ENCODE data around the gene VPS13D.
"Not testable (repeated sequence)": the region's sequence is repeated elsewhere in the genome, so short reads cannot be mapped to it uniquely, and the experiment has no call there.

Gene VPS13D

GRCh38 chr1:12200208-12200607, 29.6 kb upstream of the VPS13D start:
- DNase-seq (ENCODE audit: extremely low read depth in 1 of 2, low read depth in 1 of 2) = no peak

DNA sequence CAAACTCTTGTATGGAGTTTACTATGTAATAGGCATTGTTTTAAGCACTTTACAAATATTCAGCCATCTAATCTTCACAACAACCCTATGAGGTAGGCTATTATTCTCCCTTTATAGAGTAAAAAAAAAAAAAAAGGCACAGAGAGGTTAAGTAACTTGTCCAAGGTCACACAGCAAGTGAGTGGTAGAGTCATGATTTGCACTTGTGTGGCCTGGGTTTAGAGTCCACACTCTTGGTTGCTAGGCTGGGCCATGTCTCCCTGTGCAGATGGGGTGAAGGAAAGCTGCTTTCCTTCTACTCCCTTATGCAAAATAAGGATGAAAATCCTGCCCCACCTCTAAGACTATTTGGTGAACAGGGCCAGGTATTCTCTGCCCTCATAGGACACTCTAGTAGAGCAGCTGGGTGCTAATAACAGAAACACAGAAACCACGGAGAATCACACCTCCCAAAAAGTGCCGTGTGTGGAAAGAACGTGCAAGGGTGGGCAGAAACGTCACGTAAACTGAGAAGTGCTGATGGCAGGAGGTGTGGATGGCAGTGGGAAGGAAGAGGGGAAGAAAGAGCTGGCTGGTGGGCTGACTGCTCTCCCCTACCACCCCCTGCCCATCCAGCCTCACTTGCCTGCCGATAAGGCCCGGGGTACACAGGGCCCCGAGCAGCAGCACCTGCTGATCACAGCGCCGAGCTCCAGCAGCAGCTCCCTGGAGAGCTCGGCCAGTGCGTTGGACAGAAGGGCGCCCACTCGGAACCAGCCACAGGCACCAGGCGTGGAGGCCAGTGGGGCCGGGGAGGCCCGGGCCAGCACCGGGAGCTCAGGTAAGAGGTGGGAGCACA, 28.3 kb upstream of the VPS13D start:
- DNase-seq (ENCODE audit: extremely low read depth in 1 of 2, low read depth in 1 of 2) = peak in 1 of 2 donors; percentile 38

DNA sequence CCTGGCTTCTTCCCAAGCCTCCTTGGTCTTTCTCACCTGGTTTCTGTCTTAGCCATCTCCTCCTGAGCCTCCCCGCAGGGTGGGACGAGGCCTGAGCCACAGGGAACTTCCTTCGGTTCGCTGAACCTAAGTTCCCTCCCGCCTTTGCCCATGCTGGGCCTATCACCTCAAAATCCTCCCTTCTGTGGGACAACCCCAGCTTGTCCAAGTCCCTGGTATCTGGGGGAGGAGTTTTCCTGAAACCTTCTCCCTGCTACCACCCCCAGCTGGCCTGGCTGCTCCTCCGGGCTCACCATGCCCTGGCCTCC, 27.7 kb upstream of the VPS13D start:
- DNase-seq (ENCODE audit: extremely low read depth in 1 of 2, low read depth in 1 of 2) = no peak

GRCh38 chr1:12202577-12202976, 27.3 kb upstream of the VPS13D start:
- no peak for DNase-seq (ENCODE audit: extremely low read depth in 1 of 2, low read depth in 1 of 2)

- DNase-seq (ENCODE audit: extremely low read depth in 1 of 2, low read depth in 1 of 2) = no peak
Measured at GRCh38 chr1:12203216-12204007, 26.4 kb upstream of the VPS13D start.

GRCh38 chr1:12204140-12204539, 25.7 kb upstream of the VPS13D start:
- DNase-seq (ENCODE audit: extremely low read depth in 1 of 2, low read depth in 1 of 2) = peak; percentile 49 to 70

DNA sequence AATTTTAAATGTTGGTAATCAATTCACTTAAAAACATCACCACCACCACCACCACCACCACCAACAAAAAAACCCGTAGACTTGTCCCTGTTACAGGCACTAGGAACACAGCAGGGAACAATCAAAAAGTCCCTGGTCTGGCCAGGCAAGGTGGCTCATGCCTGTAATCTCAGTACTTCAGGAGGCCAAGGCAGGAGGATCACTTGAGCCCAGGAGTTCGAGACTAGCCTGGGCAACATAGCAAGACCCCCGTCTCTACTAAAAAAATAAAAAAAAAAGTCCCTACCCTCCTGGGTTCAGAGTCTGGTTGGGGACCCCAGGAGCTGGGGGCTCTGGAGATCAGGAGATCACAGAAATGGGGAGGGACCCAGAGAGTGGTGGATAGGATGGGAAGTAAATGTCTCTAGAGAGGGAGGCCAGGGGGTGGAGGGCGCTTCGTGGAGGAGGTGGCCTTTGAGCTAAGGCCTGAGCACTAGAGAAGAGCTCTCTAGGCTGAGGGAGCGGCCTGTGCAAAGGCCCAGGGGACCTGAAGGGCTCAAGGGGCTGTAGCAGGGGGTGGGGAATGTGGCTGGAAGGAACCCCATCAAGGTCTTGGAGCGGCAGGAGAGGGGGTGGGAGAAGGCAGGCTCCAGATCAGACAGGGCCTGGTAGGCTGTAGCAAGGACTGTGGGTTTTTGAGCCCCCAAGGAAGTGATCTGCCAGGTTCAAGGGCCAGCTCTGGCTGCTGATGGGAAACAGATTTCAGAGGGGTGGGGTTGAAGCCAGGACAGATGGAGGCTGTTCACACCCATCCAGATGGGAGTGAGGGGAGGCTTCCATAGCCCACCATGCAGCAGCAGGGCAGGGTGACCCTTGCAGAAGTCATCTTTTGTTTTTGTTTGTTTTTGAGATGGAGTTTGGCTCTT, 24.8 kb upstream of the VPS13D start:
- no peak for DNase-seq (ENCODE audit: extremely low read depth in 1 of 2, low read depth in 1 of 2)

DNA sequence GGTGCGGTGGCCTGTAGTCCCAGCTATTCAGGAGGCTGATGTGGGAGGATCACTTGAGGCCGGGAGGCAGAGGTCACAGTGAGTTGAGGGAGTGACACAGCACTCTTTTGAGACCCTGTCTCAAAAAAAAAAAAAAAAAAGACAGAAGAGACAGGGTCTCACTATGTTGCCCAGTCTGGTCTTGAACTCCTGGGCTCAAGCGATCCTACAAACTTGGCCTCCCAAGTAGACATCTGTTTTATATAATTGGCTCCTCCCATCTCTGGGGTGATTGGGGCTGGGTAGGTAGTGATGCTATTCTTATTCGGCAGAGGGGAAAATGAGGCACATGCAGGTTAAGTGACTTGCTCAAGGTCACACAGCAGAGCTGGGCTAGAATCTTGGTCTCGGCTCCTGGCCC, 23.6 kb upstream of the VPS13D start:
- DNase-seq (ENCODE audit: extremely low read depth in 1 of 2, low read depth in 1 of 2) = no peak

DNA sequence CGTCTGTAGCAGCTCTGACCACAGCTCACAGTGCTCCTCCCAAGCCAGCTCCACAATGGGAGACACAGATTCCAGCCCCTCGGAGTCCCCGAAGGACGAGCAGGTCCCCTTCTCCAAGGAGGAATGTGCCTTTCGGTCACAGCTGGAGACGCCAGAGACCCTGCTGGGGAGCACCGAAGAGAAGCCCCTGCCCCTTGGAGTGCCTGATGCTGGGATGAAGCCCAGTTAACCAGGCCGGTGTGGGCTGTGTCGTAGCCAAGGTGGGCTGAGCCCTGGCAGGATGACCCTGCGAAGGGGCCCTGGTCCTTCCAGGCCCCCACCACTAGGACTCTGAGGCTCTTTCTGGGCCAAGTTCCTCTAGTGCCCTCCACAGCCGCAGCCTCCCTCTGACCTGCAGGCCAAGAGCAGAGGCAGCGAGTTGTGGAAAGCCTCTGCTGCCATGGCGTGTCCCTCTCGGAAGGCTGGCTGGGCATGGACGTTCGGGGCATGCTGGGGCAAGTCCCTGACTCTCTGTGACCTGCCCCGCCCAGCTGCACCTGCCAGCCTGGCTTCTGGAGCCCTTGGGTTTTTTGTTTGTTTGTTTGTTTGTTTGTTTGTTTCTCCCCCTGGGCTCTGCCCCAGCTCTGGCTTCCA, 22.9 kb upstream of the VPS13D start:
- DNase-seq (ENCODE audit: extremely low read depth in 1 of 2, low read depth in 1 of 2) = no peak

DNA sequence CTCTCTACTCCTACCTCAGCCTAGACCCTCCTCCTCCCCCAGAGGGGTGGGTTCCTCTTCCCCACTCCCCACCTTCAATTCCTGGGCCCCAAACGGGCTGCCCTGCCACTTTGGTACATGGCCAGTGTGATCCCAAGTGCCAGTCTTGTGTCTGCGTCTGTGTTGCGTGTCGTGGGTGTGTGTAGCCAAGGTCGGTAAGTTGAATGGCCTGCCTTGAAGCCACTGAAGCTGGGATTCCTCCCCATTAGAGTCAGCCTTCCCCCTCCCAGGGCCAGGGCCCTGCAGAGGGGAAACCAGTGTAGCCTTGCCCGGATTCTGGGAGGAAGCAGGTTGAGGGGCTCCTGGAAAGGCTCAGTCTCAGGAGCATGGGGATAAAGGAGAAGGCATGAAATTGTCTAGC, 21.6 kb upstream of the VPS13D start:
- no peak for DNase-seq (ENCODE audit: extremely low read depth in 1 of 2, low read depth in 1 of 2)

GRCh38 chr1:12208764-12209494, 20.9 kb upstream of the VPS13D start:
- peak; percentile 50 to 73 for DNase-seq (ENCODE audit: extremely low read depth in 1 of 2, low read depth in 1 of 2)

- DNase-seq (ENCODE audit: extremely low read depth in 1 of 2, low read depth in 1 of 2) = no peak
Measured at GRCh38 chr1:12209495-12209832, 20.4 kb upstream of the VPS13D start.

DNA sequence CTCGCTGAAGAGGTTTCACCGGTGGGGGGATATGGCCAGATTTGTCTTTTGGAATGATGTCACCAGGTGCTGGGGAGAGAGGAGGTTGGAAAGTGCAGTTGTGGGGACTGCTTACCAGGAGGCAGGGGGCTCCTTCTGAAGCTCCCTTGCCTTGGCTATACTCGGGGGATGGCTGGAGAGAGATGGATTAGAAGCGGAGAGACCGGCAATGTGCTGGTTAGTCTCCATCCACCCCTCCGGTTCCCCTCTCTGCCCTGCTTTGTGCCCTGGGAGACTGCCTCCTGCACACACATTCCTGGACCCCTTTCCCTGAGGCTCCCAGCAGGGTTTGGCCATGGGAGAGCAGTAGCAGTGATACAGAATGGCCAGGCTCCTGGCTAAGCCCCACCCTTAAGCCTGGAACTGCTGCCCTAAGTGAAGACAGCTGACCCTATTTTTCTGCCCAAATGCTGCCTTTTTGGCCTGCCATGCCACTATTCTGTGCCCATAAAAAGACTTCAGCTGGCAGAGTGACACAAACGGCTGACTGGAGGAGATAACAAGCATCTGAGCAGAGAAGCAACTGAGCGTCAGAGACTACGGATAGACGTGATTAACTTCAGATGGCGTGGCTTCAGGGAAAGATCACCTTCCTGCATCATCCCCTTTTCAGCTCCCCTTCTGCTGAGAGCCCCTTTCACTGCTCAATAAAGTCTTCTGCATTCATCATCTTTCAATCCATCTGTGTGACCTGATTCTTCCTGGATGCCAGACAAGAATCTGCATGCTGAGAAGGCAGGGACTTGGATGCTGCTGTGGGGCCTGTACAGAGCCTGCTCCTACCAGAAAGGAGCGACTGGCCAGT, 14.5 kb upstream of the VPS13D start:
- no peak for DNase-seq (ENCODE audit: extremely low read depth in 1 of 2, low read depth in 1 of 2)

DNA sequence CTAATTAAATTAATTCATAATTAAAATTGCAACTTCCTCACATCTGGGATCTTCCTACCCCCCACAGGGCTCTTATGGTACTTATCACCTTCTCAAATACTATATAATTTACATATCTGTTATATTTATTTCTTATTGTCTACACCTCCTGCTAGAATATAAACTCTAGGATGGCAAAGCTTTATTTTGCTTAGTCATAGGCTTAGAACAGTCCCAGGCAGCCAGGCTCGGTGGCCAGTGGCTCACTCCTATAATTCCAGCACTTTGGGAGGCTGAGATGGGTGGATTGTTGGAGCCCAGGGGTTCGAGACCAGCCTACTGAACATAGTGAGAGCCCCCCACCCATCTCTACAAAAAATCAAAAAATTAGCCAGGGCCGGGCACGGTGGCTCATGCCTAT, 10.0 kb upstream of the VPS13D start:
- DNase-seq (ENCODE audit: extremely low read depth in 1 of 2, low read depth in 1 of 2) = no peak

DNA sequence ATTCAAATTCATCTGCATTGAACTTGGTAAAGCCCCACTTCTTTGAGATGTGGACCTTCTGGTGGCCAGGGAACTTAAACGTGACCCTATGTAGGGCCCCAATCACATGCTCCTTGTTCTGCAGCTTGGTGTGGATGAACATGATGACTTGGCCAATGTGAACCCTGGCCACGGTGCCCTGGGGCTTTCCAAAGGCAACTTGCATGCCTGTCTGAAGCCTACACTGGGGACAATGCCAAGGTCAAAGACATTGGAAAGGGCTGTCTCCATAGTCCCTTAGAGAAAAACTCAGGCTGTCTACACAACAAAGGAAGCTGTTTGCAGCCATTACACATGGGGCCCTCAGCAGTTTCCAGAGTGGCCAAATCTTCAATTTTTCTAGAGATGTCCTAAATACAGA, 8.9 kb upstream of the VPS13D start:
- no peak for DNase-seq (ENCODE audit: extremely low read depth in 1 of 2, low read depth in 1 of 2)

- not testable (repeated sequence) for DNase-seq (ENCODE audit: extremely low read depth in 1 of 2, low read depth in 1 of 2)
Measured at GRCh38 chr1:12222700-12223099, 7.1 kb upstream of the VPS13D start.

DNA sequence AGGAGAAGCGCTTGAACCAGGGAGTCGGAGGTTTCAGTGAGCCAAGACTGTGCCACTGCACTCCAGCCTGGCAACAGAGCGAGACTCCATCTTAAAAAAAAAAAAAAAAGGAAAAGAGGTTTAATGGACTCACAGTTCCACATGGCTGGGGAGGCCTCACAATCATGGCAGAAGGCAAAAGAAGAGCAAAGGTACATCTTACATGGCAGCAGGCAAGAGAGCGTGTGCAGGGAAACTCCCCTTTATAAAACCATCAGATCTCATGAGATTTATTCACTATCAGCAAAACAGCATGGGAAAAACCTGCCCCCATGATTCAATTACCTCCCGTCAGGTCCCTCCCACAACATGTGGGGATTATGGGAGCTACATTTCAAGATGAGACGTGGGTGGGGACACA, 5.7 kb upstream of the VPS13D start:
- not testable (repeated sequence) for DNase-seq (ENCODE audit: extremely low read depth in 1 of 2, low read depth in 1 of 2)

DNA sequence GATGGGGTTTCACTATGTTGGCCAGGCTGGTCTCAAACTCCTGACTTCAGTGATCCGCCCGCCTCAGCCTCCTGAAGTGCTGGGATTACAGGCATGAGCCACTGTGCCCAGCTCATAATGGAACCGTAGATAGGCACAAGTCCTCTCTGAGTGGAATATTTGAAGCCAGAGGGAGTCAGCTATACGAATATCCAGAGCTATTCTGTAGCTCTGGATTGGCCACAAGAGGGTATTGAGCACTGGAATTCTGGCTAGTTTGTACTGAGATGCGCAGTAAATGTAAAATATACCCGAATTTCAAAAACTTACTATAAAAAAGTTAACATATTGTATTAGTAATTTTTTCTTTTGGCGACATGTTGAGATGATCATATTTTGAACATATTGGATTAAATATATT, 851 bp upstream of the VPS13D start:
- DNase-seq (ENCODE audit: extremely low read depth in 1 of 2, low read depth in 1 of 2) = no peak

- DNase-seq (ENCODE audit: extremely low read depth in 1 of 2, low read depth in 1 of 2) = no peak
Measured at GRCh38 chr1:12229386-12229834, 420 bp upstream of the VPS13D start.
